ENCODE results near the gene KLHL30.
A peak's percentile ranks its signal among the peaks of the same experiment; 100 is the strongest.

The KLHL30 gene

DNA sequence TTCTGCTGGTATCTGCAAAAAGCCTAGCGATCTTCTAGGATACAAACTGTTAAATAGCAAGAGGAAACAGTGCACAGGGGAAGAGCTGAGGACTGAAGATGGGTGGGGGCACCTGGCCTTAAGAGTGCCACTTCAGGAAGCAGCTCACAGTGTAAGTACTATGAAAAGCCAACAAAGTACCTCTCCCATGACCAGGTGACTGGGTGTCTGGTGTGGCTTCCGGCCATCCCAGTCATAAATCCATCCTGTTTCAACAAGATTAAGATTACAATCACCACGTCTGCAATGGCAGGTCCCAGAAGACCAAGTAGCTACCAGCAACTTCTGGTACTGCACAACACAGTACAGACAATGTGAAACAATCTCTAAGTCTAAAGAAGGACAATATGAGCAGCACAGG, 36.2 kb downstream of the KLHL30 start:
- no peak for DNase-seq (ENCODE audit: low spot score)

DNA sequence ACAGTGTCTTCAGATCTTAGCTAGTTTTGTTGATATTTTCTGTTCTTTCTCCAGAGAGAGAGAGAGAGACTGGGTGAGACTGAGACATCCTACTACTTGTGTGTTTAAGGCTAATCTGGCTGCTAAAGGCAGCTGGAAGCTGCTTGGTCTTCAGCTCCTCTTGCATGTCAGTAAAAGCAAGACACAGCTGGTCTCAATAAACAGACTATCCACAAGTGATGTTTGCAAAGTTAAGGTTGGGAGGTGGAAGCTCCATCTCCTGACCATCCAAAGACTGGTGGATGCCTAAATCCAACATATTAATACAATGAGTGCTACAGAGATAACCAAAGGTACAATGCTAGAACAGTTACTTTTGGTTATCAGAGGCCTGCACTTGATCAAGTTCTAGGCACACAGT, 38.1 kb downstream of the KLHL30 start:
- no peak for DNase-seq (ENCODE audit: low spot score)

DNA sequence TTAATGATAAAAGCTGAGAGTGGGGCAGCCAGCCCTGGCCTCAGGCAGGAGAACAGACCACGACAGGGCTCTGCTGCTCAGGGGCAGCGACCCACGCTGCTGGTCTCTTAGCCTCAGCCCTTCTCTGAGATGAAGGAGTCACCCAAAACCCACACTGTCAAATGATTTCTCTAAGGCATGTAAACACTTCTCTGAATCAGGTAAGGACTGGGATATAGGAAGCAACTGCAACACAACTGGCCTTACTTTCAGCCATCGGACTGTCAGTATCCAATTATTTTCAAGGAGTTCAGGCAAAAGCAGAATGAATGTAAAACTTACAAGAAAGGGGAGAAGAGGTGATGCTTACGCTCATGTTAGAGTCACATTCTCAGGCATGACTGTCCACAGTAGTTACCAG, 42.1 kb downstream of the KLHL30 start:
- DNase-seq (ENCODE audit: low spot score), result no peak

DNA sequence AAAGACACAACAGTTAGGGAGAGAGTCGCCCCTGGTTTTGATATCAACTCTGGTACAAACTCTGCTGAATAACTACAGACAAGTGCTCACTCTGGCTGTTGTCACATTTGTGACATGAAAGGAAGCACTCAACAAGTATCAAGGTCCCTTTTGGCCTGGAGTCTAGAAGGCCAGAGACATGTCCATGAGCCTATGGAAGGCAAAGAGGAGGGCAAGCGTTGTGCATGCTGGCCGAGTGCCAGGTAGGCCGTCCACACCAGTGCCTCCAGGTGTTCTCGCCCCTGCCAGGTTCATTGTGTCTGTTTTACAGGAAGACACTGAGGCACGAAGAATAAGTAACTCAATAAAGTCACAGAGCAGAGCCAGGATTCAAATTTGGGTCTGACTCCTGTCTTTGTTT, 43.9 kb downstream of the KLHL30 start:
- no peak for DNase-seq (ENCODE audit: low spot score)

DNA sequence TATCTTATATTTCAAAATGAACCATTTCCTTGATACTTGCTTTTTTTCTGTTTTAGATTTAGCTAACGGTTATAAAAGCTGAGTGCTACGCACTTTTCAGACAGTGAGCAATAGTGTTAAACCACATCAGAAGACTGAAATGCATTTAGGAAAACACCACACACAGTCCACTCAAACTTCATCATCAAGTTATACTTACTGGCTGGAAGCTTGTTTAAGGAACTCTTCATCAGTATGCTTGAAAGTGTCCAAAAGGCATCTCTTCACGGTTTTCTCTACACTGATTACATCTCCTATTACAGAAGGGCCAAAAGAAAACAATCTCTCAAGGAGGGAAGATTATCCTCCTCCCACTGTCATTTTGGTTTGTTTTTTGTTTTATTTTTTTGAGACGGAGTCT, 45.4 kb downstream of the KLHL30 start:
- no peak for DNase-seq (ENCODE audit: low spot score)

DNA sequence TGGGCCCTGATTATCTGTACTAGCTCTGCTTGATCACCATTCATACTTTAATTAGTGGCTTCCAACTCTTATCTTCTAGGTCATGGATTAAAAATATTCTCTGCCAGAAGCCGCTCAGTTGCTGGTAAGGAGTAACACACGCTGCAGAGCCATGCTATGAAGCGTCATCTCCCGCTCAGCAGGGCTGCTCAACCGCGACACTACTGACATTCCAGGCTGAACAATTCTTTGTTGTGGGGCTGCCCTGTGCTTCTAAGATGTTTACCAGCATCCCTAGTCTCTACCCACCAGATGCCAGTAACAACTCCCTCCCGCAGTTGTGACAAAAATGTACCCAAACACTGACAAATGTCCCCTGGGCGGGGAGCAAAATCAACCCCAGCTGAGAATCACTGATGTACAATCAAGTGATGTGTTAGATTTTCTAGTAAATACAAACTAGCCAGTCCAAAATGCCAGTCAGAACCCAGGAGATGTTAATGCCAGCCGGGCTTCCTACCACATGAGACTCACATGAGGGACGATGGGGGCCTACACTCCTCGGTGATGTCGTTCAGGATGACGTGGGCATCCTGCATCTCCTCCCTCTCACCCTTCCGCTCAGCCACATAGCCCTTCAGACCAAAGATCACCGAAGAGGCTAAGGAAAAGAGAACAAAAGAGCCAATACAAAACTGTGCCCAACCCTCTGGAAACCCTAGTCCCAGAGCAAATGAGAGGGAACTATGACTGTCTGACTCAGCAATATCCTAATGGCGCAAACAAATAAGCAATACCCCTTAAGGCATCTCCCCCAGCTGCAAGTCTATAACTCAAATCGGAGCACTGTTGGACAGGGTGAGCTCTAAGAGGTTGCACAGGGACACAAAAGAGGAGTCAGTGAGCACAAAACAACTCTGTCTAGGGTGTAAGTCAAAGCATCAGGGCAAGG, 49.4 kb downstream of the KLHL30 start:
- DNase-seq (ENCODE audit: low spot score), result peak; percentile 37

DNA sequence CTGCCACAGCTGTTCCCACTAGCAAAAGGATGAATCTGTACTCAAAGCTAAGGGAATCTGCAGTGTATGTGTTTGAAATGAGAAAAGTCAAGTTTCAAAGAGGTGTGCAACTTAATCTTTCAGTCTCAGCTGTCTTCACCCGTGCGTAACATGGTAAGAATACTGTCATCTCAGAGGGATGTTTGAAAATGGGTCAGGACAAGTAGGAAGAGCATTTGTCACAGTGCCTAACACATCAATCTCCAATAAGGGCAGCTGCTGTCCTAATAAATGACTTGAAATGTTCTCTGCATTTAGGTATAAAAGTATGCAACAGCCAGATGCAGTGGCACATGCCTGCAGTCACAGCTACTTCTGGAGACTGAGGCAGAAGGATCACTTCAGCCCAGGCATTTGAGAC, 52.0 kb downstream of the KLHL30 start:
- DNase-seq (ENCODE audit: low spot score), result no peak
